AG09309 (cell line): ENCODE data around the gene BRD3.
A peak's percentile ranks its signal among the peaks of the same experiment; 100 is the strongest.
"Not testable (repeated sequence)": the region's sequence is repeated elsewhere in the genome, so short reads cannot be mapped to it uniquely, and the experiment has no call there.

ENCODE experiments used
- DNase-seq: peaks from one replicate; pipeline ENCODE4 v3.0.0-alpha.2; 2010; ENCODE audit warnings: low read depth
- H3K4me3 ChIP-seq: 2 replicates; pipeline ENCODE4 v1.5.1; 2011; ENCODE audit warnings: mild to moderate bottlenecking, low read depth, low read length, moderate library complexity; ENCODE audit not compliant: control insufficient read depth
- TF ChIP-seq, protein P1 (sequence below): IDR thresholded peaks from 2 replicates; pipeline ENCODE4 v1.5.1; 2011; ENCODE audit warnings: mild to moderate bottlenecking, low read depth, low read length, inconsistent platforms; ENCODE audit not compliant: insufficient read depth, control insufficient read depth; ENCODE audit errors: missing control alignments

Gene BRD3

DNA sequence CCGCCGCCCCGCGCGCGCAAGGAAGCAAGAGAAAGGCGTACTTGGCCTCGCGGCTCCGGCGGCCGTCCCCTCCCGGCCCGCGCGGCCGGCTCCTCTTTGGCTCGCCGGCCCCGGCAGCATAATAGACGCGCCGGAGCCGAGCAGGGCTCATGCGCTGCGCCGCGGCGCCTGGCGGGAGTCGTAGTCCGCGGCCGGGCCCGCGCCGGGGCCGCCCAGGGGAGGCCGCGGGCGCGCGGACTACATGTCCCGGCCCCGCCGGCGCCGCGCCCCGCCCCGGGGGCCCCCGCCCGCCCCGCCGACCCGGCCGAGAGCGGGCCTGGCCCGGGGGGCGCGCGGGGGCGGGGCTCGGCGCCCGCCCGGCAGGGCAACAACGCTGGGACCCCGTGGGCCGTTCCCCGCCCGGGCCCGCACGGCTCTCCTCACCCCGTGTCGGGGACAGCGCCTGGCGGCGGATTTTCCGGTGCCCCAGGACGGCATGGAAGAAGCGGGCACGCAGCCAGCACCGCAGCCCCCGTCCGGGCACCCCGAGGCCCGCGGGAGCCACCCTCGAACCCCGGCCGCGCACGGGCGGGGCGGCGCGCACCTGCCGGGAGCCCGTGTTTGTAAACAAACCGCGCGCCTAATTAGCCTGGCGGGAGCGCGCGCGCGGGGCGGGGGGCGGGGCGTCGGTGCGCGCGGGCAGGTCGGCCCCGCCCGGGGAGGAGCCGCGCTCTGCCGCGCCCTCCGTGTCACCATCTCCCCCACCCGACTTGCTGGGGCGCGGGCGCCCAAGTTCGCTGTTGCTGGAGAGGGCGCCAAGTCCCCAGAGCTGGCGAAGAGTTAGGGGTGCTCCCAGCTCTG is at the start of gene BRD3:
Gene BRD3, minus strand, starts transcription at position 123 of the 840 bp plus-strand sequence. CDS start 14,549 bp downstream, outside the sequence.
- DNase-seq, result peak; percentile 34
- TF ChIP-seq, protein P1, sequence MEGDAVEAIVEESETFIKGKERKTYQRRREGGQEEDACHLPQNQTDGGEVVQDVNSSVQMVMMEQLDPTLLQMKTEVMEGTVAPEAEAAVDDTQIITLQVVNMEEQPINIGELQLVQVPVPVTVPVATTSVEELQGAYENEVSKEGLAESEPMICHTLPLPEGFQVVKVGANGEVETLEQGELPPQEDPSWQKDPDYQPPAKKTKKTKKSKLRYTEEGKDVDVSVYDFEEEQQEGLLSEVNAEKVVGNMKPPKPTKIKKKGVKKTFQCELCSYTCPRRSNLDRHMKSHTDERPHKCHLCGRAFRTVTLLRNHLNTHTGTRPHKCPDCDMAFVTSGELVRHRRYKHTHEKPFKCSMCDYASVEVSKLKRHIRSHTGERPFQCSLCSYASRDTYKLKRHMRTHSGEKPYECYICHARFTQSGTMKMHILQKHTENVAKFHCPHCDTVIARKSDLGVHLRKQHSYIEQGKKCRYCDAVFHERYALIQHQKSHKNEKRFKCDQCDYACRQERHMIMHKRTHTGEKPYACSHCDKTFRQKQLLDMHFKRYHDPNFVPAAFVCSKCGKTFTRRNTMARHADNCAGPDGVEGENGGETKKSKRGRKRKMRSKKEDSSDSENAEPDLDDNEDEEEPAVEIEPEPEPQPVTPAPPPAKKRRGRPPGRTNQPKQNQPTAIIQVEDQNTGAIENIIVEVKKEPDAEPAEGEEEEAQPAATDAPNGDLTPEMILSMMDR, result no peak
- H3K4me3 ChIP-seq, result peak within 1 kb of the TSS; percentile 66

DNA sequence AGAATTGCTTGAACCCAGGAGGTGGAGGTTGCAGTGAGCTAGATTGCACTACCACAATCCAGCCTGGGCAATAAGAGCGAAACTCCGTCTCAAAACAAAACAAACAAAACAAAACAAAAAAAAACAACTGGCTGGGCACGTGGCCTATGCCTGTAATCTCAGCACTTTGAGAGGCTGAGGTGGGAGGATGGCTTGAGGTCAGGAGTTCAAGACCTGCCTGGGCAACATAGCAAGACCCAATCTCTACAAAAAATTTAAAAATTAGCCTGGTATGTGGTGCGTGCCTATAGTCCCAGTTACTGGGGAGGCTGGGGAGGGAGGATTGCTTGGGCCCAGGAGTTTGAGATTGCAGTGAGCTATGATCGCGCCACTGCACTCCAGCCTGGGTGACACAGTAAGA is 44.7 kb upstream of the BRD3 start:
- TF ChIP-seq, protein P1, result no peak
- H3K4me3 ChIP-seq, result no peak overlapping the region
- DNase-seq, result no peak

DNA sequence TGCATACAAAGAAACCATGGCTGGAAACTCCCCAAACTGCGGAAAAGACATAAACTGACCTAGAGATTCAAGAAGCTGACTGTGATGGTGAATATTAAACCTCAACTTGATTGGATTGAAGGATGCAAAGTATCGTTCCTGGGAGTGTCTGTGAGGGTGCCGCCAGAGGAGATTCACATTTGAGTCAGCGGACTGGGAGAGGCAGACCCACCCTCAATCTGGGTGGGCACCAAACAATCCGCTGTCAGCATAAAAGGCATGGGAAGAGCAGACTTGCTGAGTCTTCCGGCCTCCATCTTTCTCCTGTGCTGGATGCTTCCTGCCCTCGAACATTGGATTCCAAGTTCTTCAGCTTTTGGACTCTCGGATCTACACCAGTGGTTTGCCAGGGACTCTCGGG is 43.2 kb upstream of the BRD3 start:
- DNase-seq, result no peak
- TF ChIP-seq, protein P1, result no peak
- H3K4me3 ChIP-seq, result no peak overlapping the region

DNA sequence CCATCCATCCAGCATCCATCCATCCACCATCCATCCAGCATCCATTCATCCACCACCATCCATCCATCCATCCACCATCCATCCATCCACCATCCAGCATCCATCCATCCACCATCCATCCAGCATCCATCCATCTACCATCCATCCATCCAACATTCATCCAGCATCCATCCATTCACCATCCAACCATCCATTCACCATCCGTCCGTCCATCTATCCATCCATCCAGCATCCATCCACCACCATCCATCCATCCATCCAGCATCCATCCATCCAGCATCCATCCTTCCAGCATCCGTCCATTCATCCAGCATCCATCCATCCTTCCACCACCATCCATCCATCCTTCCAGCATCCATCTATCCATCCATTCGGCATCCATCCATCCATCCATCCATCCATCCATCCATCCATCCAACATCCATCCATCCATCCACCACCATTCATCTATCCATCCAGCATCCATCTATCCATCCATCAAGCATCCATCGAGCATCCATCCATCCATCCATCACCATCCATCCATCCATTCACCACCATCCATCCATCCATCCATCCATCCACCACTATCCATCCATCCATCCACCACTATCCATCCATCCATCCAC is 35.7 kb upstream of the BRD3 start:
- DNase-seq, result no peak
- TF ChIP-seq, protein P1, result no peak
- H3K4me3 ChIP-seq, result no peak overlapping the region

DNA sequence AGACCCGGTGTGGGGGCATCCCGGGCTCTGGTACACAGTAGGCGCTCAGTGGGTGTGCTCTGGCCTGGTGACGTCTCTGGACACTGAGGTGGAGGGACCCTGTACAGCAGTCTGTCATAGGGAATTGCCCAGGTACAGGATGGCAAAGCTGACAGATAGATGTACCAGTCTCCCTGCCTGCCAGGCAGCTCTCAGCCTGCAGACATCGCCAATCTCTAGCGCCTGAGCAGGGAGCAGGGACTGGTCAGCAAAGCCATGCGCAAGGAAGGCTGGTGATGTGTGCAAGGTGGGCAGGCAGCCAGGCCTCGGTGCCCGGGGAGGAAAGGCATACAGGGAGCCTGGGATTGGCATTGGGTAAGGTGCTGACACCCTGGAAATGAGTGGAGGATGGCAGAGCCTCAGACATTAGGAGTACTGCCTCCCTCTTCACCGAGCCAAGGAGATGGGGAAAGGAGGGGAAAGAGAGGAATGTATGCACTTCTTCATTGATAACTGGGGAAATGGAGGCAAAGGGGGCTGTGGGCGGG is 33.9 kb upstream of the BRD3 start:
- TF ChIP-seq, protein P1, result no peak
- no peak for DNase-seq

DNA sequence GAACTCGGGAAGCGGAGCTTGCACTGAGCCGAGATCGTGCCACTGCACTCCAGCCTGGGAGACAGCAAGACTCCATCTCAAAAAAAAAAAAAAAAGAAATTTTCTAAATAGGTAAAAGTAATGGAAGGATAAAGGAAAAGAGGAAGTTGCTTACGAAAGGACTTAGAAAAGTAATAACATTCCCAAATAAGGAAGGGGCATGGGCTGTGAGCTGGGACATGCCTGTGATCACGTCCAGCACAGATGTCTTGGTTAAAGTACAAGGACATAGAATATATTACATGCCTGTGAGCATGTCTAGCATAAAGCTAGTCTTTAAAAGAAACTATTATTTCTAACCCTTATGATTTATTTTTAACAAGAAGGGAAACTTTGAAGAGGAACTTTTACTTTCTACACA is 33.3 kb upstream of the BRD3 start:
- DNase-seq, H3K4me3 ChIP-seq: not testable (repeated sequence)

More for the DNA sequence above, 33.9 kb upstream of the BRD3 start:
- no peak overlapping the region for H3K4me3 ChIP-seq

DNA sequence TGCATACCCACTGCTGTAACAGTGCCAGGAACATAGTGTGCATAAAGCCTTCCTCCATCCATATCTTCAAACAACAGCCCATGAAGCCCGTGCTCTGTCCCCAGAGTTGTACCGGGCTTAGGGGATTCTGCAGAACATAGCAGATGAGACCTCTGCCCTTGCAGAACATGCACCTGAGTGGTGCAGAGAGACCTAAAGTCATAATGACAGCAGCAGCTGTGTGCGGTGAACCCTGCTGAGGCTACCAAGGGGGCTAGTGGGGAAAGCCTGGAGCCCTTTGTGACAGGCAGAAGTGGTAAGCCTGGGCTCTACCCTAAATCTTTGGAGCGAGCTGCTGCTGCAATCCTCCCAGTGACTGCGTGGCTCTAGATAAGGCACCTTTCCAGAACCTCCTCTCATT is 32.2 kb upstream of the BRD3 start:
- TF ChIP-seq, protein P1, result no peak
- H3K4me3 ChIP-seq, result no peak overlapping the region
- DNase-seq, result no peak
